ENCODE data around the gene BMX.
A peak's percentile ranks its signal among the peaks of the same experiment; 100 is the strongest.

Gene BMX

GRCh38 chrX:15465347-15465746 is 35.3 kb upstream of the BMX start:
- peak; percentile 97 for TF ChIP-seq TCF4 (CRISPR knock-in tag; IDR thresholded peaks at IDR 0.05; ENCODE audit: borderline replicate concordance)
- TF ChIP-seq ISL1 (CRISPR knock-in tag; IDR thresholded peaks at IDR 0.05), result peak; percentile 62
- no peak for TF ChIP-seq ARNTL (CRISPR knock-in tag; IDR thresholded peaks at IDR 0.05; ENCODE audit: borderline replicate concordance, low read depth)
- no peak for TF ChIP-seq ESRRG (CRISPR knock-in tag; IDR thresholded peaks at IDR 0.05)
- peak; percentile 92 for TF ChIP-seq TSHZ2 (CRISPR knock-in tag; IDR thresholded peaks at IDR 0.05)
- TF ChIP-seq ZC3H10 (CRISPR knock-in tag; IDR thresholded peaks at IDR 0.05), result peak; percentile 24; the same call in 1 of the 2 replicates
- TF ChIP-seq GLIS3 (CRISPR knock-in tag; IDR thresholded peaks at IDR 0.05), result no peak
- peak; percentile 51; the same call in 1 of the 2 replicates for TF ChIP-seq CREB5 (CRISPR knock-in tag; IDR thresholded peaks at IDR 0.05; ENCODE audit: low read depth)
- TF ChIP-seq TOX (CRISPR knock-in tag; IDR thresholded peaks at IDR 0.05; ENCODE audit: borderline replicate concordance), result peak; percentile 94
- no peak; the same call in 1 of the 2 replicates for TF ChIP-seq ZNF8 (CRISPR knock-in tag; IDR thresholded peaks at IDR 0.05)
- peak; percentile 78; the same call in 1 of the 2 replicates for TF ChIP-seq RARB (CRISPR knock-in tag; IDR thresholded peaks at IDR 0.05)
- TF ChIP-seq CSRNP3 (CRISPR knock-in tag; IDR thresholded peaks at IDR 0.05), result peak; percentile 77; the same call in 1 of the 2 replicates
- peak; percentile 85 for TF ChIP-seq SNAI2 (CRISPR knock-in tag; IDR thresholded peaks at IDR 0.05)
- ATAC-seq, result peak; percentile 64

- no peak for TF ChIP-seq ZNF565 (CRISPR knock-in tag; conservative IDR thresholded peaks at IDR 0.05; ENCODE audit: low read depth)
- TF ChIP-seq TOX (CRISPR knock-in tag; IDR thresholded peaks at IDR 0.05; ENCODE audit: borderline replicate concordance), result no peak
- no peak for TF ChIP-seq BACH2 (CRISPR knock-in tag; IDR thresholded peaks at IDR 0.05; ENCODE audit: borderline replicate concordance)
- TF ChIP-seq CSDC2 (CRISPR knock-in tag; IDR thresholded peaks at IDR 0.05), result no peak
- TF ChIP-seq PATZ1 (CRISPR knock-in tag; IDR thresholded peaks at IDR 0.05; ENCODE audit: borderline replicate concordance), result no peak
- TF ChIP-seq ZNF8 (CRISPR knock-in tag; IDR thresholded peaks at IDR 0.05), result no peak
- TF ChIP-seq CSRNP3 (CRISPR knock-in tag; IDR thresholded peaks at IDR 0.05), result no peak
- TF ChIP-seq SNAI2 (CRISPR knock-in tag; IDR thresholded peaks at IDR 0.05), result no peak
- TF ChIP-seq ZFP3 (CRISPR knock-in tag; IDR thresholded peaks at IDR 0.05), result no peak
- TF ChIP-seq CREB5 (CRISPR knock-in tag; IDR thresholded peaks at IDR 0.05; ENCODE audit: low read depth), result no peak
- no peak for TF ChIP-seq RARB (CRISPR knock-in tag; IDR thresholded peaks at IDR 0.05)
- TF ChIP-seq TCF4 (CRISPR knock-in tag; IDR thresholded peaks at IDR 0.05; ENCODE audit: borderline replicate concordance), result no peak
- no peak for TF ChIP-seq ESRRG (CRISPR knock-in tag; IDR thresholded peaks at IDR 0.05)
- no peak for TF ChIP-seq ZC3H10 (CRISPR knock-in tag; IDR thresholded peaks at IDR 0.05)
- TF ChIP-seq ZFP30 (CRISPR knock-in tag; IDR thresholded peaks at IDR 0.05), result no peak
- no peak for TF ChIP-seq POU6F1 (CRISPR knock-in tag; IDR thresholded peaks at IDR 0.05; ENCODE audit: borderline replicate concordance, low read depth)
- no peak for TF ChIP-seq GLIS3 (CRISPR knock-in tag; IDR thresholded peaks at IDR 0.05)
- TF ChIP-seq ARNTL (CRISPR knock-in tag; IDR thresholded peaks at IDR 0.05; ENCODE audit: borderline replicate concordance, low read depth), result no peak
- ATAC-seq, result no peak
Observed at GRCh38 chrX:15465896-15466651, 34.5 kb upstream of the BMX start.

Measured in SK-N-SH treated with all-trans-retinoic acid at 6 μM for 48 hours (cell line).